Measurements from ENCODE around the gene EID2. TPM values are rescaled to one million over a fixed set of nuclear protein-coding genes. Genes with fewer than 3 reads are reported as not detected.

The EID2 gene
- polyA plus RNA-seq, 1 of the 3 experiments (the other 2 are of a cell fraction), result 14.1 TPM

GRCh38 chr19:39566064-39566463 lies 26.1 kb upstream of the EID2 start:
- H3K4me1 ChIP-seq (ENCODE audit: control insufficient read depth in 1 of 2, insufficient read depth in 2 of 2, low read depth in 1 of 2, low read length in 1 of 2), result no peaks in the 10 kb centered on the region
- no peaks in the 10 kb centered on the region for H3K36me3 ChIP-seq (replicated peaks in 1 of 2; ENCODE audit: control insufficient read depth in 1 of 2, insufficient read depth in 2 of 2, low read length in 1 of 2)
- no peaks in the 10 kb centered on the region for H3K79me2 ChIP-seq (ENCODE audit: insufficient read depth)
- TF ChIP-seq USF2 (IDR thresholded peaks at IDR 0.05; ENCODE audit: borderline replicate concordance, low read depth, low read length) (no peak), REST (IDR thresholded peaks at IDR 0.05; ENCODE audit: low read depth, low read length) (peak; percentile 88)
- H3K27me3 ChIP-seq (ENCODE audit: insufficient read depth), result no peaks in the 10 kb centered on the region
- DNase-seq, result no peak
- no peaks in the 10 kb centered on the region for H3K9me3 ChIP-seq
- CTCF ChIA-PET, result no interaction called here
- WGBS (ENCODE audit: low lambda C conversion rate), result 4% methylated on average over 3 of the region's 3 CpGs
- no peaks in the 10 kb centered on the region for H3F3A ChIP-seq (replicated peaks; ENCODE audit: insufficient read depth)
- no peak overlapping the region for H3K27ac ChIP-seq (ENCODE audit: low read depth in 2 of 2, low read length in 1 of 2)
- no peak overlapping the region for H3K9ac ChIP-seq
- POLR2A ChIA-PET, result no interaction called here
- H3K4me3 ChIP-seq (ENCODE audit: low read depth in 2 of 2, low read length in 1 of 2), result no peak overlapping the region
- no peaks in the 10 kb centered on the region for H4K20me1 ChIP-seq (ENCODE audit: insufficient read depth)
- no peaks in the 10 kb centered on the region for H3K9me2 ChIP-seq
- H3K4me2 ChIP-seq, result no peak overlapping the region
- no peak overlapping the region for H2AFZ ChIP-seq (ENCODE audit: low read depth)

GRCh38 chr19:39563408-39563807 lies 23.4 kb upstream of the EID2 start:
- CTCF ChIA-PET, result interaction anchor here (0.9 kb wide), 1 partner anchor 12 kb away, joined by 5 read pairs; no protein-coding TSS in a partner anchor
- Histone ChIP-seq H3K9me3 (no peaks in the 10 kb centered on the region), H3K36me3 (replicated peaks in 1 of 2; ENCODE audit: control insufficient read depth in 1 of 2, insufficient read depth in 2 of 2, low read length in 1 of 2) (no peaks in the 10 kb centered on the region), H4K20me1 (ENCODE audit: insufficient read depth) (no peaks in the 10 kb centered on the region), H2AFZ (ENCODE audit: low read depth) (no peak overlapping the region), H3F3A (replicated peaks; ENCODE audit: insufficient read depth) (no peaks in the 10 kb centered on the region), H3K9me2 (no peaks in the 10 kb centered on the region), H3K4me1 (ENCODE audit: control insufficient read depth in 1 of 2, insufficient read depth in 2 of 2, low read depth in 1 of 2, low read length in 1 of 2) (no peaks in the 10 kb centered on the region), H3K4me3 (ENCODE audit: low read depth in 2 of 2, low read length in 1 of 2) (no peak overlapping the region), H3K27ac (ENCODE audit: low read depth in 2 of 2, low read length in 1 of 2) (no peak overlapping the region), H3K9ac (no peak overlapping the region), H3K79me2 (ENCODE audit: insufficient read depth) (no peaks in the 10 kb centered on the region), H3K4me2 (no peak overlapping the region), H3K27me3 (ENCODE audit: insufficient read depth) (no peaks in the 10 kb centered on the region)
- no peak for DNase-seq
- WGBS (ENCODE audit: low lambda C conversion rate), result 39% methylated on average over 2 of the region's 2 CpGs
- TF ChIP-seq CHD2 (IDR thresholded peaks at IDR 0.05; ENCODE audit: low read length, partially characterized antibody) (no peak), USF2 (IDR thresholded peaks at IDR 0.05; ENCODE audit: borderline replicate concordance, low read depth, low read length) (no peak), JUND (IDR thresholded peaks at IDR 0.05) (no peak), RFX5 (IDR thresholded peaks at IDR 0.05; ENCODE audit: low read length) (no peak), YY1 (IDR thresholded peaks at IDR 0.05; ENCODE audit: low read depth) (no peak), GATA2 (CRISPR knock-in tag; IDR thresholded peaks at IDR 0.05) (no peak), TAF1 (IDR thresholded peaks at IDR 0.05; ENCODE audit: borderline replicate concordance, low read depth, low read length) (no peak), RXRA (IDR thresholded peaks at IDR 0.05; ENCODE audit: borderline replicate concordance, low read depth) (no peak), CTCF (IDR thresholded peaks at IDR 0.05) (no peak), POLR2AphosphoS5 (IDR thresholded peaks at IDR 0.05; ENCODE audit: low read depth, low read length) (no peak), NRF1 (IDR thresholded peaks at IDR 0.05; ENCODE audit: low read depth, low read length) (no peak), FOSL2 (IDR thresholded peaks at IDR 0.05; ENCODE audit: borderline replicate concordance, low read depth) (no peak), SMC3 (IDR thresholded peaks at IDR 0.05; ENCODE audit: low read depth, low read length) (no peak), MEF2A (IDR thresholded peaks at IDR 0.05; ENCODE audit: borderline replicate concordance, low read depth) (no peak), PBX3 (IDR thresholded peaks at IDR 0.05) (no peak), FOXM1 (IDR thresholded peaks at IDR 0.05; ENCODE audit: low read depth) (no peak), MXI1 (IDR thresholded peaks at IDR 0.05; ENCODE audit: low read depth, low read length) (no peak), TCF12 (IDR thresholded peaks at IDR 0.05) (no peak), SIN3A (IDR thresholded peaks at IDR 0.05; ENCODE audit: borderline replicate concordance, low read depth, low read length) (no peak)
- POLR2A ChIA-PET, result no interaction called here
